ENCODE results near the gene C19orf85.

- no peak for TF ChIP-seq CTCF (IDR thresholded peaks at IDR 0.05; ENCODE audit: low read depth, low read length)
- no peak for TF ChIP-seq EZH2phosphoT487 (IDR thresholded peaks at IDR 0.05; ENCODE audit: low read depth)
These were observed 22.1 kb downstream of the C19orf85 start for GRCh38 chr19:55442372-55442961.
